A673 (cell line): ENCODE data around the gene IL36G.

Experiments
- CTCF ChIP-seq: fragments of 300-800, 200-600 bp; sonication (generic); conservative IDR thresholded peaks from 2 replicates; pipeline ENCODE4 v1.5.1; 2017; ENCODE audit warnings: low read depth, mild to moderate bottlenecking, antibody characterized with exemption, low read length, moderate library complexity, mixed read lengths
- EZH2 ChIP-seq: fragments of 200-600 bp; sonication (generic); IDR thresholded peaks from 2 replicates; pipeline ENCODE4 v1.6.1; 2017; ENCODE audit warnings: borderline replicate concordance, low read depth, mild to moderate bottlenecking, mixed read lengths, antibody characterized with exemption, low read length; ENCODE audit not compliant: poor library complexity, severe bottlenecking

GRCh38 chr2:112954364-112954763 is 23.4 kb upstream of the IL36G start:
- TF ChIP-seq CTCF (no peak), EZH2 (no peak)
